NT2/D1 (cell line): Measurements from ENCODE around the gene DIP2C.

Experiments
- DNase-seq: peaks from one replicate; pipeline ENCODE4 v3.0.0-alpha.2; 2011; ENCODE audit warnings: low read depth, low spot score
- H3K27me3 ChIP-seq: 2 replicates; pipeline ENCODE4 v1.6.0; 2011; ENCODE audit warnings: mild to moderate bottlenecking; ENCODE audit not compliant: insufficient read length, insufficient read depth
- H3K36me3 ChIP-seq: 2 replicates; pipeline ENCODE4 v1.6.1; 2011; ENCODE audit warnings: mild to moderate bottlenecking, low read length, mixed read lengths; ENCODE audit not compliant: insufficient read depth, insufficient read length
- H3K4me1 ChIP-seq: 2 replicates; pipeline ENCODE4 v1.5.1; 2011; ENCODE audit not compliant: insufficient read depth, insufficient read length
- H3K4me3 ChIP-seq: 2 replicates; pipeline ENCODE4 v1.5.1; 2011; ENCODE audit warnings: low read depth; ENCODE audit not compliant: insufficient read length
- H3K9ac ChIP-seq: 2 replicates; pipeline ENCODE4 v1.6.0; 2011; ENCODE audit warnings: low read depth; ENCODE audit not compliant: insufficient read length
- H3K9me3 ChIP-seq: 2 replicates; pipeline ENCODE4 v1.5.1; 2011; ENCODE audit warnings: mild to moderate bottlenecking, low read length; ENCODE audit not compliant: insufficient read depth
- SUZ12 ChIP-seq: IDR thresholded peaks from 2 replicates; pipeline ENCODE4 v1.6.1; 2011; ENCODE audit not compliant: insufficient read length, insufficient read depth; ENCODE audit errors: extremely low read depth
- YY1 ChIP-seq: IDR thresholded peaks from 2 replicates; pipeline ENCODE4 v1.6.1; 2011; ENCODE audit not compliant: insufficient read length, insufficient read depth
- ZNF274 ChIP-seq: IDR thresholded peaks from 2 replicates; pipeline ENCODE4 v1.6.1; 2011; ENCODE audit warnings: mild to moderate bottlenecking, low read depth, low read length

DIP2C gene

DNA sequence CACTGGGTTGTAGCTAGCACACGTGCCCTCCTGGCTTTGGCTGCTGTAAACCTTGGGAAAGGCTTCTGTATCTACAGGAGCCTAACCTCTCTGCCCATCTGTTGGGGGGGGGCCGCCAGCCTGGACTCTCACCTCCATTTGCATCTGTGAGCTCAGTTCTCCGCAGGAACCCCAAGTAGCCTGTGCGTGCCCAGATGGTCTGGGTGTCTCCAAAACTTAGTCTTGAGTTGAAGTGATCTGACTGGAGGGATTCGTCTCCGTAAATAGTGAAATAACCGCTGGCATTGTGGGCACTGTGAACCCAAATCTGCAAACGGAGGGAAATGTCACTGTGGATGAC is 406.4 kb downstream of the DIP2C start:
- Histone ChIP-seq H3K9me3 (no peaks in the 10 kb centered on the region), H3K9ac (no peak overlapping the region), H3K36me3 (peaks cover 37% of the 10 kb centered on the region), H3K4me1 (no peaks in the 10 kb centered on the region), H3K27me3 (no peaks in the 10 kb centered on the region), H3K4me3 (no peak overlapping the region)
- TF ChIP-seq SUZ12 (no peak), ZNF274 (no peak), YY1 (no peak)
- DNase-seq, result no peak

DNA sequence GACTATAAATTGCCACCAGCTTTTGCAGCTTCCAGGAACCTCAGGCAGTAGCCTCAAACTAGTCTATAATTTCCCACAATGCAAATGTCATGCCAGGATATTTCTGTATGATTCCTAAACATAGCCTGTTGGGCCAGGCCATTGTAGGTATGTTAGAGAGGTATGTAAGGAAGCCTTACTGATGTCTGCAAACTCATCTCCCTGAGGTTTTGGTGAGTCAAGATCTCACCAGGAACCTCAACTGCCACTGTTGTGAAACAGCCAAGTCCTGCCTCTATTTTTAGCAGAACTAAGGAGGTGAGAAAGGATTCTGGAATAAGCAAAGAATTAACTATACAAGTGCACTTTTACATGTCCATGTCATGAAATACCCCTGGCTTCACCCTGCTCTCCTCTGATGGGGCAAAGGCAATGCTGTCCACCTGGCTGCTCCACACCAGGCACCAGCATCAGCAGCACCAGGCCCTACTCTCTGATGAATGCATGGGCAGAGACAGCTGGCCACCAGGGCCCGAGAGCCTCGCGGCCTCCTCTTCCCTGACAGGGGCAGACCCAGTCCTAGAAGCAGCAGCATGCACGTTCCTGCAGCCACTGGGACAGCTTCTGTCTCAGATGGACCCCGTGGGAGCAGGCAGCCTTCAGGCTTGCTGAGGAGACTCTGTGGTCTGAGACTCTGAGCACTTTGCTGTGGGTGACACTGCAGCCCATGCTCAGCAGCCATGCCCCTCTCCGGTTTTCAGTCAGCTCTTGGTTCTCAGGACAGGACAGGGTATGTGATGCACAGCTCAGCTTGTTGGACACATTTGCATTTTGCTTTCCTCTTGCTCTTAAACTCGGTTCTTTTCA is 407.0 kb downstream of the DIP2C start:
- TF ChIP-seq YY1 (no peak), SUZ12 (no peak), ZNF274 (no peak)
- Histone ChIP-seq H3K4me3 (no peak overlapping the region), H3K9ac (no peak overlapping the region), H3K27me3 (no peaks in the 10 kb centered on the region), H3K4me1 (no peaks in the 10 kb centered on the region), H3K9me3 (no peaks in the 10 kb centered on the region), H3K36me3 (peaks cover 43% of the 10 kb centered on the region)
- DNase-seq, result no peak

DNA sequence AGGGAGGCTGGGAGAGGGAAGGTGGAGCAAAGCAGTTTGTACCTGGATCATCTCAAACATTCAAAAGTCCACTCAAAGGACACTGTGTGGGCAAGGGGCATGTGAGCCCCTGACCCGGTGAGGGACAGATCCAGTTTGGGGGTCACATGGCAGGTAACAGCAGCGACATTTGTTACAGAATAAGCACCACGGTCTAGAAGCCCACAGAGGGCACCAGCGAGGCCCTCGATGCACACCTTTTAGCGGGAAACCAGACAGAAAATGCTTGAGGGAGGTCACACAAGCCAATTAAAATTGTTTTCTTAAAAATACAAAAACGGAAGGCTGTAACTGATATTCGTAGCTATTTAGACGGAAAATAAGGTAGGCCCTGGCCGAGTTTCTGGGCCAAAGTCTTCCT is 409.8 kb downstream of the DIP2C start:
- Histone ChIP-seq H3K9me3 (no peaks in the 10 kb centered on the region), H3K4me3 (no peak overlapping the region), H3K4me1 (no peaks in the 10 kb centered on the region), H3K9ac (no peak overlapping the region), H3K27me3 (no peaks in the 10 kb centered on the region), H3K36me3 (peaks cover 38% of the 10 kb centered on the region)
- no peak for DNase-seq
- no peak for TF ChIP-seq ZNF274
- TF ChIP-seq YY1, result no peak
- TF ChIP-seq SUZ12, result no peak

DNA sequence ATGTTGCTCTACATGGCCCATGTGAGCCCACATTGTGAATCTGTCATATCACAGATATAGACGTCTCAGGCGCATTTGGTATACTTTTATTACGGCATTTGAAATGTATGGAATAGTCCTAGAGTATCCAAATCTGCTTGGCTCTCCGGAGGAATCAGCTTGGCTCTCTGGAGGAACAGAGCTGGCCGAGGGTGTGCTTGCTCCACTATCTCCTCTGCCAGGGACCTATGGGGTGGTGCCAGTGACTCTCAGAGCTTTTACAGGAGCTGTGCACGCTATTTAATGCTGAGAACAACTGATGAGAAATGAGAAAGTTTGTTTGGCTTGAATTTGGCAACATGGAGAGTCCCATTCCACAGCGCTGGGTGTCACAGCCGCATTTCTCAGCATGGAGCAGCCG is 410.2 kb downstream of the DIP2C start:
- Histone ChIP-seq H3K9me3 (no peaks in the 10 kb centered on the region), H3K27me3 (no peaks in the 10 kb centered on the region), H3K4me1 (no peaks in the 10 kb centered on the region), H3K9ac (no peak overlapping the region), H3K4me3 (no peak overlapping the region), H3K36me3 (peaks cover 36% of the 10 kb centered on the region)
- DNase-seq, result no peak
- no peak for TF ChIP-seq ZNF274
- no peak for TF ChIP-seq YY1
- no peak for TF ChIP-seq SUZ12

DNA sequence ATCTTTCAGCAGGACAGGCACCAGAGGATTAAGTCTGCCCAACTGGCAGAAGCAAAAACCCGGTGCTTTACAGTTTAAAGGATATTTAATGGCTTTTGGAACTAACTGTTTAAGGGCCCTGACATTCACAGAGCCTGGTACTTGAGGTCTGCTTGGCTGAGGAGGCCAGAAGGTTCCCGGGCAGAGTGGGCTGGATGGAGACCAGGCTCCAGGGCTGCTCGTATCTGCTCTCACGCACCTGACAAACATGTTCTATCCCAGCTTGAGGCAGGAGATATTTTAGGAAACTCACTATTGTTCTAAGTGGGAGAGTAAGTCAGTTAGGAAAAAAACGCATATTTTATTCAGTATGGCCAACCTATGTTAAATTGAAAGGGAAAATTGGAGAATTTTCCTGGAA is 410.8 kb downstream of the DIP2C start:
- Histone ChIP-seq H3K36me3 (peaks cover 31% of the 10 kb centered on the region), H3K4me1 (no peaks in the 10 kb centered on the region)

DNA sequence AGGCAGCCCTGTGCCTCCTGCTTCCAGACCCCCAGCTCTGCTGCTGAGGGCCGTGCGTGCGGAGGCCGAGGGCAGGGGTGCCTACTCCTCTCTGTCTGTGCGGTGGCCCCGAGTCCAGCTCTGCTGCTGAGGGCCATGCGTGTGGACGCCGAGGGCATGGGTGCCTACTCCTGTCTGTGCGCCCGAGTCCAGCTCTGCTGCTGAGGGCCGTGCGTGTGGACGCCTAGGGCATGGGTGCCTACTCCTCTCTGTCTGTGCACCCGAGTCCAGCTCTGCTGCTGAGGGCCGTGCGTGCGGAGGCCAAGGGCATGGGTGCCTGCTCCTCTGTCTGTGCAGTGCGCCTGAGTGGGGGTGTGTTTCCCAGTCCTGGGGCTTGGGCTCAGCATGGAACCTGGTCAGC is 411.5 kb downstream of the DIP2C start:
- no peaks in the 10 kb centered on the region for H3K4me1 ChIP-seq
- TF ChIP-seq ZNF274 (no peak), YY1 (no peak), SUZ12 (no peak)
- no peak for DNase-seq
- H3K27me3 ChIP-seq, result no peaks in the 10 kb centered on the region
- H3K4me3 ChIP-seq, result no peak overlapping the region
- H3K36me3 ChIP-seq, result peaks cover 28% of the 10 kb centered on the region
- no peak overlapping the region for H3K9ac ChIP-seq
- no peaks in the 10 kb centered on the region for H3K9me3 ChIP-seq

More for the DNA sequence above, 410.8 kb downstream of the DIP2C start:
- TF ChIP-seq YY1, result no peak
- no peak for TF ChIP-seq SUZ12
- no peak for TF ChIP-seq ZNF274
- no peaks in the 10 kb centered on the region for H3K9me3 ChIP-seq
- DNase-seq, result no peak
- H3K27me3 ChIP-seq, result no peaks in the 10 kb centered on the region
- no peak overlapping the region for H3K4me3 ChIP-seq
- H3K9ac ChIP-seq, result no peak overlapping the region

DNA sequence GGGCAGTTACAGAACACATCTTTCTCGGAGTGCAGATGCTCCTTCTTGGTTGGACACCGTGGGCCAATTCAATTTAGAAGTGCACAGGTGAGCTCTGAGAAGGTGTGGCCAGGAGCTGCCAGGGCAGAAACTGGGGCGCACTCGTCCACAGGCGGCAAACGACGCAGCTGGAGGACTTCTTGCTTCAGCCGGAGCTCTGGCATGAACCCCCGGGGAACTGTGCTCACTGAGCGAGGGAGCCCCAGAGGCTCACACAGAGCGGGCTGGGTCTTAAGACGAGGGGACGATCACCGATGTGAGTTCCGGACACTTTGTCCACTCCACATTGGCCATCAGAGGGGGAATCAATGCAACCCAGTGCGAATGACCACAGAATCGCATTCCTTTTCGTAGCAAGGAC is 413.8 kb downstream of the DIP2C start:
- DNase-seq, result no peak
- peaks cover 17% of the 10 kb centered on the region for H3K36me3 ChIP-seq
- no peak for TF ChIP-seq SUZ12
- no peak for TF ChIP-seq ZNF274
- TF ChIP-seq YY1, result no peak
- no peaks in the 10 kb centered on the region for H3K9me3 ChIP-seq
- H3K27me3 ChIP-seq, result no peaks in the 10 kb centered on the region
- H3K9ac ChIP-seq, result no peak overlapping the region
- H3K4me1 ChIP-seq, result no peaks in the 10 kb centered on the region
- no peak overlapping the region for H3K4me3 ChIP-seq
